ENCODE results near the gene ONECUT3.

The ONECUT3 gene

GRCh38 chr19:1779574-1779973 lies 26.3 kb downstream of the ONECUT3 start:
- peaks cover 70% of the 10 kb centered on the region for H3K4me1 ChIP-seq
- peak overlapping the region; percentile 85 for H3K4me2 ChIP-seq
- H3K27me3 ChIP-seq = peaks cover 84% of the 10 kb centered on the region
- peaks cover 17% of the 10 kb centered on the region for H3K9me3 ChIP-seq
- H3K27ac ChIP-seq = no peak overlapping the region
- TF ChIP-seq Cebpa-rat (IDR thresholded peaks at IDR 0.05) = no peak
- H3K9ac ChIP-seq = no peak overlapping the region
- peak overlapping the region; percentile 47; the same call in 1 of the 2 replicates for H3K4me3 ChIP-seq
- peaks cover 22% of the 10 kb centered on the region for H4K20me1 ChIP-seq
- no peaks in the 10 kb centered on the region for H3K36me3 ChIP-seq

- H3K4me3 ChIP-seq = no peak overlapping the region
- peak overlapping the region; percentile 85 for H3K4me2 ChIP-seq
- peaks cover 9% of the 10 kb centered on the region for H3K9me3 ChIP-seq
- peaks cover 63% of the 10 kb centered on the region for H3K4me1 ChIP-seq
- peaks cover 75% of the 10 kb centered on the region for H3K27me3 ChIP-seq
- H3K9ac ChIP-seq = no peak overlapping the region
- TF ChIP-seq Cebpa-rat (IDR thresholded peaks at IDR 0.05) = no peak
- H3K27ac ChIP-seq = no peak overlapping the region
- no peaks in the 10 kb centered on the region for H3K36me3 ChIP-seq
- H4K20me1 ChIP-seq = peaks cover 22% of the 10 kb centered on the region
Measured at GRCh38 chr19:1780272-1780958, 27.1 kb downstream of the ONECUT3 start.

GRCh38 chr19:1782521-1782920 lies 29.2 kb downstream of the ONECUT3 start:
- Histone ChIP-seq H3K9ac (no peak overlapping the region), H3K27ac (no peak overlapping the region), H3K36me3 (no peaks in the 10 kb centered on the region), H3K4me3 (no peak overlapping the region), H3K27me3 (peaks cover 58% of the 10 kb centered on the region), H3K4me1 (peaks cover 49% of the 10 kb centered on the region), H3K4me2 (peak overlapping the region; percentile 44), H4K20me1 (peaks cover 13% of the 10 kb centered on the region; the same call in 1 of the 2 replicates), H3K9me3 (peaks cover 8% of the 10 kb centered on the region)
- TF ChIP-seq Cebpa-rat (IDR thresholded peaks at IDR 0.05) = no peak

DNA sequence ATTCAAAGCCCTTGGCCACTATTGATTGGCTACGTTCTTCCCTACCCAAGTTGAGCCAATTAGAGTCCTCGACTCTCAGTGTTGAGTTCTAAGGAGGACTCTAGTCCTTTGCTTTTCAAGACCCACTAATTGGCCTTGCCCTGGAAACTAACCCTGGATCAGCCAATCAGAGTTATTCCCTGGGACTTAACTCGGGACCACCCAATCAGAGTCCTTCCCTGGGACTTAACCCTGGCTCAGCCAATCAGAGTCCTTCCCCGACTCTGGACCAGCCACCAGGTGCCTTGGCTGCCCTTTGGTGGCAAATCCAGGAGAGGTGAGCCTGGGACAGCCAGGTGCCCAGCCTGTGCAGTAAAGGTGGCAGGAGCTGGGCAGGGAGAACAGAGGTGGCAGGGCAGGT lies 30.0 kb downstream of the ONECUT3 start:
- no peak overlapping the region for H3K9ac ChIP-seq
- H3K9me3 ChIP-seq = peaks cover 8% of the 10 kb centered on the region
- peaks cover 9% of the 10 kb centered on the region; the same call in 1 of the 2 replicates for H4K20me1 ChIP-seq
- TF ChIP-seq Cebpa-rat (IDR thresholded peaks at IDR 0.05) = no peak
- no peak overlapping the region for H3K27ac ChIP-seq
- peaks cover 56% of the 10 kb centered on the region for H3K27me3 ChIP-seq
- H3K4me2 ChIP-seq = no peak overlapping the region
- no peak overlapping the region for H3K4me3 ChIP-seq
- peaks cover 49% of the 10 kb centered on the region for H3K4me1 ChIP-seq
- H3K36me3 ChIP-seq = no peaks in the 10 kb centered on the region

- no peaks in the 10 kb centered on the region for H3K36me3 ChIP-seq
- peaks cover 8% of the 10 kb centered on the region for H3K9me3 ChIP-seq
- H3K4me1 ChIP-seq = peaks cover 47% of the 10 kb centered on the region
- no peak for TF ChIP-seq Cebpa-rat (IDR thresholded peaks at IDR 0.05)
- 0 out of 2 replicates have a peak overlapping the region, but pooled peaks have one; percentile 0 for H3K4me2 ChIP-seq
- no peak overlapping the region for H3K4me3 ChIP-seq
- H3K27ac ChIP-seq = no peak overlapping the region
- H3K27me3 ChIP-seq = peaks cover 56% of the 10 kb centered on the region
- H4K20me1 ChIP-seq = 0 out of 2 replicates have a peak, but pooled peaks cover 4% of the 10 kb centered on the region
- no peak overlapping the region for H3K9ac ChIP-seq
Measured at GRCh38 chr19:1783874-1784273, 30.6 kb downstream of the ONECUT3 start.

DNA sequence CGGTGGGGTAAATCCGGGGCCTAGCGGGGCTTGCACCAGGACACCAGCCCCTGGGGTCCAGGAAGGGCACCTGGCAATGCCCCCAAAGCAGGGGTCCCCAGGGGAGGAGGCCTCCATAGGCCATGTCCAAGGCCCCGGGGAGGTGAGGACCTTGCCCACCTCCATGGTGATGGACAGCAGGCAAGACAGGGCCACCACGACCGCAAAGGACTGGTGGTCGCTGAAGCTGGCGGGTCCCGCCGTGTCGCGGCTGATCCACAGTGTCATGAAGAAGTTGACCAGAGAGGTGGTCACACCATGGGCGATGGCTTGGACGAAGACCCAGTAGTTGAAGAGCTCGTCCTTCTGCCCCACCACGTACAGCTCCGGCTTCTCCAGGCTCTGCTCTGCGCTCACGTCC lies 32.0 kb downstream of the ONECUT3 start:
- no peak for TF ChIP-seq Cebpa-rat (IDR thresholded peaks at IDR 0.05)
- H3K4me3 ChIP-seq = no peak overlapping the region
- H4K20me1 ChIP-seq = no peaks in the 10 kb centered on the region
- H3K4me2 ChIP-seq = no peak overlapping the region
- H3K9ac ChIP-seq = no peak overlapping the region
- peaks cover 50% of the 10 kb centered on the region for H3K27me3 ChIP-seq
- H3K9me3 ChIP-seq = peaks cover 8% of the 10 kb centered on the region
- H3K27ac ChIP-seq = no peak overlapping the region
- peaks cover 38% of the 10 kb centered on the region for H3K4me1 ChIP-seq
- H3K36me3 ChIP-seq = no peaks in the 10 kb centered on the region

- Histone ChIP-seq H3K27me3 (peaks cover 39% of the 10 kb centered on the region), H3K4me1 (peaks cover 41% of the 10 kb centered on the region), H3K4me2 (no peak overlapping the region), H3K4me3 (no peak overlapping the region), H3K9ac (no peak overlapping the region), H3K27ac (no peak overlapping the region), H4K20me1 (no peaks in the 10 kb centered on the region), H3K9me3 (peaks cover 6% of the 10 kb centered on the region), H3K36me3 (no peaks in the 10 kb centered on the region)
- TF ChIP-seq Cebpa-rat (IDR thresholded peaks at IDR 0.05) = no peak
Measured at GRCh38 chr19:1786668-1787067, 33.4 kb downstream of the ONECUT3 start.

- H3K4me1 ChIP-seq = peaks cover 42% of the 10 kb centered on the region
- H3K36me3 ChIP-seq = no peaks in the 10 kb centered on the region
- H3K9me3 ChIP-seq = peaks cover 1% of the 10 kb centered on the region; the same call in 1 of the 2 replicates
- H3K4me3 ChIP-seq = no peak overlapping the region
- no peaks in the 10 kb centered on the region for H4K20me1 ChIP-seq
- H3K4me2 ChIP-seq = no peak overlapping the region
- no peak for TF ChIP-seq Cebpa-rat (IDR thresholded peaks at IDR 0.05)
- H3K9ac ChIP-seq = no peak overlapping the region
- peaks cover 35% of the 10 kb centered on the region for H3K27me3 ChIP-seq
- no peak overlapping the region for H3K27ac ChIP-seq
Measured at GRCh38 chr19:1787116-1787515, 33.8 kb downstream of the ONECUT3 start.

- Histone ChIP-seq H3K9ac (no peak overlapping the region), H3K27ac (no peak overlapping the region), H4K20me1 (no peaks in the 10 kb centered on the region), H3K27me3 (peaks cover 24% of the 10 kb centered on the region), H3K4me1 (peaks cover 27% of the 10 kb centered on the region), H3K36me3 (no peaks in the 10 kb centered on the region), H3K9me3 (no peaks in the 10 kb centered on the region), H3K4me3 (no peak overlapping the region), H3K4me2 (0 out of 2 replicates have a peak overlapping the region, but pooled peaks have one; percentile 14)
- TF ChIP-seq Cebpa-rat (IDR thresholded peaks at IDR 0.05) = no peak
Measured at GRCh38 chr19:1789261-1790041, 36.1 kb downstream of the ONECUT3 start.
